ENCODE results near the gene PDE10A.
"Not testable (repeated sequence)": the region's sequence is repeated elsewhere in the genome, so short reads cannot be mapped to it uniquely, and the experiment has no call there.

The PDE10A gene

DNA sequence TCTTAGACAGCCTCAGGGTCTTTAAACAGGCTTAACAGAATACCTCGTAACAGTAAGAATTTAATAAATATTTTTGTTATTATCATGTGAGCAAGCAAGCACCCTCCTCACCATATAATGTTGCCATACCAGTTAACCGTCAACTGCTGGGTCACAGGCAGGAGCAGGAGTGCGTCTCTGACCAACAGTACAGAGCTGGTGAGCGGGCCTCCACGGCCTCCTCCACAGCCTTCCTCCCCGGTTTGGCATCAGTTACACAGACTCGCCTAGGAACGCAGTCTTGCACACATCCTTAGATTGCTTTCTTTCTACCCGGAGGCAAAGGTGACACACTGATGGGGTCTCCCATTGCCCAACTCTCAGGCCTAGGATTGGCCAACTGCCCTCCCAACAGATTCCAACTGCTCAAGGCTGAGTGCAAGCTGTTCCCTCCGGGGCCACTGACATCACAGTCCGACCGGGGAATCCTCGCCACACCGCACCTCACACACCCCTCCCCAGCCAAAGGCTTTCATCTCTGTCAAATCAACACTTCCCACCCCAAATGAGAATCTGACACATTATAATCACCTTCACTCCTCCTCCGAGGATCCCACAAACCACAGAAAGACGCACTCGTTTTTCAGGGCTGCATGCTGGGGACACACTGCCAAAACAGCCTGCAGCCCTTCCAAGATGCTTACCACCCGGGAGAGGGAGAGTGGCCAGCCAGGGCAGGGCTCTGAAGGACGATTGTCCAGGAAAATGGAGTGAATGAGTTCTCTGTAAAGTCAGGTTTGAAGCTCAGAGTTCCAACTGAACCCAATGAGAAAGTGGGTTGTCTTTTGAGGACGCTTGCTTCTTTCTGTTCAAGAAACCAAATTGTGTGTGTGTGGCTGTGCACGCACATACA, 63.2 kb downstream of the PDE10A start:
- no peak for DNase-seq (ENCODE audit: low spot score)
- TF ChIP-seq, protein P1, sequence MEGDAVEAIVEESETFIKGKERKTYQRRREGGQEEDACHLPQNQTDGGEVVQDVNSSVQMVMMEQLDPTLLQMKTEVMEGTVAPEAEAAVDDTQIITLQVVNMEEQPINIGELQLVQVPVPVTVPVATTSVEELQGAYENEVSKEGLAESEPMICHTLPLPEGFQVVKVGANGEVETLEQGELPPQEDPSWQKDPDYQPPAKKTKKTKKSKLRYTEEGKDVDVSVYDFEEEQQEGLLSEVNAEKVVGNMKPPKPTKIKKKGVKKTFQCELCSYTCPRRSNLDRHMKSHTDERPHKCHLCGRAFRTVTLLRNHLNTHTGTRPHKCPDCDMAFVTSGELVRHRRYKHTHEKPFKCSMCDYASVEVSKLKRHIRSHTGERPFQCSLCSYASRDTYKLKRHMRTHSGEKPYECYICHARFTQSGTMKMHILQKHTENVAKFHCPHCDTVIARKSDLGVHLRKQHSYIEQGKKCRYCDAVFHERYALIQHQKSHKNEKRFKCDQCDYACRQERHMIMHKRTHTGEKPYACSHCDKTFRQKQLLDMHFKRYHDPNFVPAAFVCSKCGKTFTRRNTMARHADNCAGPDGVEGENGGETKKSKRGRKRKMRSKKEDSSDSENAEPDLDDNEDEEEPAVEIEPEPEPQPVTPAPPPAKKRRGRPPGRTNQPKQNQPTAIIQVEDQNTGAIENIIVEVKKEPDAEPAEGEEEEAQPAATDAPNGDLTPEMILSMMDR (conservative IDR thresholded peaks at IDR 0.05; ENCODE audit: low read depth): no peak
- POLR2A ChIA-PET (ENCODE audit: low non-redundant PET): no interaction called here
- CTCF ChIA-PET: no interaction called here
- H3K27ac ChIP-seq: no peak overlapping the region

DNA sequence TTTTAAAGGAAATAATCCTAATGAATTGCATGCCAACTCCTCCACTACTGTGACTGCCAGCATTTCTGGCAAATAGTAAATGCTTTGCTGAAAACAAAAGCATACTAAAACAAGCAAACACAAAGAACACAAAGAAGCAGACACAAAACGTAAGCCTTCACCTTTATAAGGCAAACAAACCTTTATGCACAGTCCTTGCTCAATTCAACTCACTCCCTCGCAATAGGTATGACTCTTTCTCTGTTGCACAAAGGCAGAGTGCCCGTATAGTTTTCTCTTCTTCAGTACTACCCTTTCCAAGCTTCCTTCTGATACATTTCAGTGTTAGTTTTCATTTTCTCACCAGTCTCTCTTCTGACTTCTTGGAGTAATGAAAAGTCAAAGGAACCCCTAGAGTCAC, 63.9 kb downstream of the PDE10A start:
- ChIA-PET POLR2A (ENCODE audit: low non-redundant PET) (no interaction called here), CTCF (no interaction called here)
- no peak for DNase-seq (ENCODE audit: low spot score)
- H3K27ac ChIP-seq: no peak overlapping the region
- TF ChIP-seq, protein P1 (conservative IDR thresholded peaks at IDR 0.05; ENCODE audit: low read depth): no peak

DNA sequence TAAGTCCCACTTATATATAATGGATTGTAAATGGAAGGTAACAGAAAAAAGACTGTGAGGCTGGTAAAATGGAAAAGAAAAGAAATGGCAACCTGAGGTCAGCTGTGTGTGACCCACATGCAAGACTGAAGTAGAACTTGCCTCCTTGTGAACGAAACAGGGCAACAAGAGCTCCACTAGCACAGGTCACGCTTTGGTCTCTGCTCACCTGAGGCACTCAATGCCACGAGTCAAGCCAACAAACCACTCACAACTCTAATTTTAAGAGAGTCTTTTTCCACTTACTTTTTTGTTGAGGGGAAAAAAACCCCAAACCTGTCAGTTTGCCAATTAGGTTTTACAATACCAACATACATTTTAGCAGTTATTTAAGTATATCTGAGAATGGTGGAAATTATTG, 65.2 kb downstream of the PDE10A start:
- CTCF ChIA-PET: no interaction called here
- H3K27ac ChIP-seq: no peak overlapping the region
- DNase-seq (ENCODE audit: low spot score): no peak
- POLR2A ChIA-PET (ENCODE audit: low non-redundant PET): no interaction called here
- TF ChIP-seq, protein P1 (conservative IDR thresholded peaks at IDR 0.05; ENCODE audit: low read depth): no peak

DNA sequence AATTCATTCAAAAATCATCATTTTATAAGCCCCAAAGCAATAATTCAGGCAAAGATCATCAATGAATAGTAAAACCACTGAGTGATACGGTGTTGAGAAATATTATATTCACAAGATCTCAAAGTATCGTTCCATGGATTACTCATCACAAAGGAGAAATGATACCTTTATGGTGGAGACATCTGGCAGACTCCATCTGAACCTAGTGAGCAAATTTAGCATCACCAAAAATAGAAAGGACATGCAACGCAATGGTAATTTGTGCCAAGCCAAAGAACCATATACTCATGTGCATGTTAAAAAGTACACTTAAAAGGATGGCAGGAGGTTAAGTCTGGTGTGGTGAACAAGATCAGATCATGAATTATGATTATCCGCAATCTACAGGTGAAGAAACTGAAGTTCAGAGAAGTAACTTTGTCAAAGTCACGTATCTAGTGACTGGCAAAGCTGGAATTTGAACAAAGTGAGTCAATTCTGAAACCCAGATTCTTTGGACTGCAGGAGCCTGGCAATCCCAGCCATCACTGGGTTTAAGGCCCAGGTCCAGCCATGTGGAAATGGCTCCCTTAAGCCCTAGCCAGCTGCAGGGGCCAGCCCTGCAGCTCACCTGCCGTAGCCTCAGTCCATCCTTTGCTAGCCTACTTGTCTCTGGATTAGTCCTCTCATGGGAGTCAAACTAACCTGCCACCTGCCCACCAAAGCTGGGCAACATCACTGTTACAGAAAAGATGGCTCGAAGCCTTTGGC, 68.3 kb downstream of the PDE10A start:
- TF ChIP-seq, protein P1 (conservative IDR thresholded peaks at IDR 0.05; ENCODE audit: low read depth): no peak
- no peak overlapping the region for H3K27ac ChIP-seq
- no peak for DNase-seq (ENCODE audit: low spot score)
- CTCF ChIA-PET: no interaction called here
- POLR2A ChIA-PET (ENCODE audit: low non-redundant PET): no interaction called here

DNA sequence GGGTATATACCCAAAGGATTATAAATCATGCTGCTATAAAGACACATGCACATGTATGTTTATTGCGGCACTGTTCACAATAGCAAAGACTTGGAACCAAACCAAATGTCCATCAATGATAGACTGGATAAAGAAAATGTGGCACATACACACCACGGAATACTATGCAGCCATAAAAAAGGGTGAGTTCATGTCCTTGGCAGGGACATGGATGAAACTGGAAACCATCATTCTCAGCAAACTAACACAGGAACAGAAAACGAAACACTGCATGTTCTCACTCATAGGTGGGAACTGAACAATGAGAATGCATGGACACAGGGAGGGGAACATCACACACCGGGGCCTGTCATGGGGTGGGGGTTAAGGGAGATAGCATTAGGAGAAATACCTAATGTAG, 70.1 kb downstream of the PDE10A start:
- CTCF ChIA-PET; POLR2A ChIA-PET (ENCODE audit: low non-redundant PET); H3K27ac ChIP-seq; DNase-seq (ENCODE audit: low spot score): not testable (repeated sequence)

DNA sequence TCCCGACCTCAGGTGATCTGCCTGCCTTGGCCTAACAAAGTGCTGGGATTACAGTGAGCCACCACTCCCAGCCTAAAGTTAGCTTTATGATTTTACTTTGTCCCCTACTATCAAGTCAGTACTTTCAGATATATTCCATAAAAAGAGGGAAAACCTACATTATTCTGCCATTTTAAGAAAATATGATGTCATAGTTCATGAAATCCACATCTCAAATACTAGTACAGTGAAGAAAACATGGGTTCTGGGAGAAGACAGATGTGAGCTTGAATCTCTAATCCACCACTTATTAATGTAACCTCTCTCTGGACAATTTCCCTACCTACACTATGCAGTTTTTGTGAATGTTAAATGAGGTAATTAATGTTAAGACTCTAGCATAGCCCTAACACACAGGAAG, 74.5 kb downstream of the PDE10A start:
- no peak overlapping the region for H3K27ac ChIP-seq
- POLR2A ChIA-PET (ENCODE audit: low non-redundant PET): no interaction called here
- DNase-seq (ENCODE audit: low spot score): no peak
- CTCF ChIA-PET: no interaction called here
- TF ChIP-seq, protein P1 (conservative IDR thresholded peaks at IDR 0.05; ENCODE audit: low read depth): no peak

DNA sequence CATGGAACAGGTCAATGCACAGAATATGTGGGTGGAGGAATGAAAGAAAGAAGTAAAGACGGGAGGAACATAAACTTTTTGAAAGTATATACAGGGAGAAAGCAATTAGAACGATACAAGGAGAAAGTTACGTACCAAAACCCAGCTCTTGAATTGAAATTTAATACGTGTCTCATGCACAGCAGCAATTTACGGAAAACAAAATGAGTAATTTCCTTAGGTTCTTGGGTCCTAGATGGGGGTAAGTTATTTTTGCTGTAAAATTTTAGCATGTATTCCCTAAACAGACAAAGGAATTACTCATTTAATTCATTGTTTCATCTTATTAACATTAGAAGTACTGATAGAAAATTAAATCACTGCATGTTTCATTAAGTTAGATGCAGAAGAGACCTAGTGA, 75.8 kb downstream of the PDE10A start:
- TF ChIP-seq, protein P1 (conservative IDR thresholded peaks at IDR 0.05; ENCODE audit: low read depth): no peak
- DNase-seq (ENCODE audit: low spot score): no peak
- ChIA-PET CTCF (no interaction called here), POLR2A (ENCODE audit: low non-redundant PET) (no interaction called here)
- H3K27ac ChIP-seq: no peak overlapping the region
